ENCODE measurements around the gene TDRD10. TPM values are rescaled to one million over a fixed set of nuclear protein-coding genes. Genes with fewer than 3 reads are reported as not detected.
A peak's percentile ranks its signal among the peaks of the same experiment; 100 is the strongest.

Gene TDRD10
- total RNA-seq, 1 donor: not detected

- no peak for TF ChIP-seq CTCF (IDR thresholded peaks at IDR 0.05; ENCODE audit: insufficient read depth, low read length)
- DNase-seq (ENCODE audit: low read depth): no peak
- no peak overlapping the region for H3K4me3 ChIP-seq (ENCODE audit: low read depth, low read length)
These were observed 39.2 kb downstream of the TDRD10 start for GRCh38 chr1:154541231-154541630.

DNA sequence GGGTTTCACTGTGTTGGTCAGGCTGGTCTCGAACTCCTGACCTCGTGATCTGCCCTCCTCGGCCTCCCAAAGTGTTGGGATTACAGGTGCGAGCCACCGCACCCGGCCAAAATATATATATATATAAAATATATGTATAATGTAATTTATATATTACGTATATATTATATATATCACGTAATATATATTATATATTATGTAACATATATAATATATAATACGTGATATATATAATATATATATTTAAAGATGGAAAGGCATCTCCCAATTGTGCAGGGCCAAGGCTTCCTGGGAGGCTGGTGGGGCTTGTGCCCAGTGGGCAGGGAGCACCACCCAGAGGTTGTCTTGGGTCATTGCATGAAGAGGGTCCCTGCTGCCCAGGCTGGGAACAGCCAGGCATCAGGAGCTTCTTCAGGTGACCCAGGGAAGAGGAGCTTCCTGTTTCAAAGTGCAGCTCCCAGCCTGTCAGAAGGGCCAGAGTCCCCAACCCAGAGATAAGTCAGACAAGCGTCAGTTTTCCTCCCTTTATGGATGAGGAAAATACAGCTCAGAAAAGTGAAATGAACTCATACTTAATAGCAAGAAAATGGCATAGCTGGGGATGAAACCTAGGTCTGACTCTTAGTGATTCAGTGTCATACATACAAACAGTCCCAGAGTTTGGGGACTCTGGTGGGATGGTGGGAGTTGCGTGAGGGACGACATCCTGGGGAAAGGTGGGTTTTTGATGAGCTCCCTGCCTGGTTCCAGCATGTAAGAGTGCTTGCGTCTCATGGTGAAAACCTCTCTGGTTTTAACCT, 44.4 kb downstream of the TDRD10 start:
- H3K4me3 ChIP-seq (ENCODE audit: low read depth, low read length): no peak overlapping the region
- peak; percentile 93 for TF ChIP-seq CTCF (IDR thresholded peaks at IDR 0.05; ENCODE audit: insufficient read depth, low read length)
- peak; percentile 68 for DNase-seq (ENCODE audit: low read depth)

DNA sequence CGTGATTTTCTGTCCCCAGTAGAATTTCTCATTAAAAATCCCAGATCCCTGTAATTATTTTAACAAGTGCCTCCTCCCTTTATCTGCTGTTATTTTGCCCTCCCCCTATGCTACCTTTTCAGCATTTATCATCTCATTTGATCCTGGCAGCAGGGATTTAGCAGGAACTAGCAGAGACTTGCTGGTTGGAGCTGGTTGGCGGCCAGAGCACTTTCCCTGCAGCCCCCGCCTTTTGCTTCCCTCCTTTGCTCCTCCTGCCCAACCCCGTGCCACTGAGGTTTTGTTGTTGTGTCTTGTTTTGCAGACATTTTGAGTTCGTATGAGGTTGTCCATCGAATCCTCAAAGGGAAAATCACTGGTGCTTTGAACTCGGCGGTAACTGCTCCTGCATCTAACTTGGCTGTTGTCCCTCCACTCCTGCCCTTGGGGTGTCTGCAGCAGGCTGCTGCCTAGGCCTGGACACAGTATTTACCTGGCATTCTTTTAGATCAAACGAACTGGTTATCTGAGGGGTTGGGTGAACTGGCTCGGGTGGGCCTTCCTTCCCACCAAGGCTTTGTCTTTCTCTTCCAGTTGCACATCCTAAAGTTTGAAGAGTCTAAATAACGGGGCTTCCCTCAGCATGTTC, 45.2 kb downstream of the TDRD10 start:
- no peak for TF ChIP-seq CTCF (IDR thresholded peaks at IDR 0.05; ENCODE audit: insufficient read depth, low read length)
- DNase-seq (ENCODE audit: low read depth): no peak
- H3K4me3 ChIP-seq (ENCODE audit: low read depth, low read length): no peak overlapping the region

DNA sequence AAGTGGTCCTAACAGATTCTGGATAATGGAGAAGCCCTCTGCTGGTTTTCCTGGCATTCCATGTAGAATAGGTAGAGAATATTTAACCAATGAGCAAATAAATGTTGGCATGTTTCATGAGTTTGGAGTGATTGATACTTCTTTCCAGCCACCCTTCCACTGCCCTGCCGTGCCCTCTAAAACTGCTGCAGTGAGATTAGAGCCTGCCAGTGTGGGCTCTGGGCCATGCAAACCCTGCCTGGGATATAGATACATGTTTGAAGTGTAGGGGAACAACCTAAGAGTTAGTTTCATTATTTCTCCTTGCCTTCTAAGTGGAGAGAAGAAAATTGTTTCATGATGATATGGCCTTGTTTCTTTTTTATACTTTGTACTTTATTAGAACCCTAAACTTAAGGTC, 46.0 kb downstream of the TDRD10 start:
- no peak for DNase-seq (ENCODE audit: low read depth)
- no peak for TF ChIP-seq CTCF (IDR thresholded peaks at IDR 0.05; ENCODE audit: insufficient read depth, low read length)
- no peak overlapping the region for H3K4me3 ChIP-seq (ENCODE audit: low read depth, low read length)

DNA sequence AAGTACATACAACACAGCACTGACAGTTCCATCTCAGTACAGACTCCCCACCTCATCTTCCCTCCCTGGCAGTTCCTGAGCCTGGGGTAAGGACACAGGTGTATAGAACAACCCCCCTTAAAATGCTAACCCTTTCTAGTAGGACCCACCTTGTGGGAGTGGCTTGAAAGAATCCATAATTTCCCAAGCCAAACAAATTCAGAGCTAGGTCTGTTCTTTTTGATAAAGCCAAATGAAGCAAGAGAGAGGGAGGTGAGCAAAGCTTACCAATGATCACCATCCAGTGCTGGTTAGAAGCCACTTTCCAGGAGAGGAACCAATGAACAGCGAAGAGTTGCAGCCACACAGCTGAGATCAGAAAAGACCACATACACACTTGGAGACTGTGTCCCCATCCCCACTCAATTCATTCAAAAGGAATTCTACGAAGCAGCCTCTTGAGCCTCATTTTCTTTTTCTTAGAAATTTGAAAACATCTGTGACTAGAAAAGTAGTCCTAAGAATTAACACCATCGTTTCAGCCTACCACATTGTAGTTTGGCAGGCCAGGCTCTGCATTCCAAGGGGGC, 47.3 kb downstream of the TDRD10 start:
- TF ChIP-seq CTCF (IDR thresholded peaks at IDR 0.05; ENCODE audit: insufficient read depth, low read length): no peak
- no peak for DNase-seq (ENCODE audit: low read depth)
- no peak overlapping the region for H3K4me3 ChIP-seq (ENCODE audit: low read depth, low read length)

DNA sequence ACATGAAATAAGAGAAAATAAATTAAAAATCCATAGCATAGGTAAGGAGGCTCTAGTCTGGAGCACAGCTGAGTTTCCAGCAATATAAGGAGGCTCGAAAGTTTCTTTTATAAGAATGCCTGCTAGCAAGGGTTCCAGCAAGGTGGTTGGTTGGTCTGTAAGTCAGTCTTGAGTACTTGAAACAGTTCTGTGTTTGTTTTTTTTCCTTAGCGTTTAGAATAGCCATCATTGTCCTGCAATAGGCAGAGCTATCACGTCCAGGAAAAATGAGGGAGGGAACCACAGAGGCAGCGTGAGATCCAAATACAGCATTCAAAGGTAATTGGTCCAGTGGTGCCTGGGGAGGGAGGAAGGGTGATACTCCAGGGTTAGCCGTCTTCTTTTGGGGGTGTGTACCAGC, 48.1 kb downstream of the TDRD10 start:
- no peak for TF ChIP-seq CTCF (IDR thresholded peaks at IDR 0.05; ENCODE audit: insufficient read depth, low read length)
- no peak overlapping the region for H3K4me3 ChIP-seq (ENCODE audit: low read depth, low read length)
- no peak for DNase-seq (ENCODE audit: low read depth)
